ENCODE results near the gene PLXNA4.

Gene PLXNA4

DNA sequence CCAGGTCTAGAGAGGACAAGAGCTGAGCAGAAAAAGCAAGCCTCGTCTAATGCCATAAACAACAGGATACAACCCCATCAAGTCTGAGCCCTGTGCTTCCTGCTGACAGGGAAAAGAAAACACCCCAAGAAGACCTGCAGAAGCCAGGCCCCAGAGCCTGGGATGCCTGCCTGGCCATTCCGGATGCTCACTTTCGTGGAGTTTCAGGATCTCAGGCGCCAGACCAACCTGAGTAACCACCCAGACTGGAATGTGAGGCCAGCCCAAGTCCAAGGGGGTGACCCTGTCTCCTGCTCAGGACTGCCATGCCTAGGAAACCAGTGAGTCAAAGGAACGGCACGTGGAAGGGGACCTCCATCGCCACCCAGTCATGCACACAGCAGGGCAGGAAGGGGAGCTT lies 74.3 kb downstream of the PLXNA4 start:
- no peak for DNase-seq (ENCODE audit: low read depth)

DNA sequence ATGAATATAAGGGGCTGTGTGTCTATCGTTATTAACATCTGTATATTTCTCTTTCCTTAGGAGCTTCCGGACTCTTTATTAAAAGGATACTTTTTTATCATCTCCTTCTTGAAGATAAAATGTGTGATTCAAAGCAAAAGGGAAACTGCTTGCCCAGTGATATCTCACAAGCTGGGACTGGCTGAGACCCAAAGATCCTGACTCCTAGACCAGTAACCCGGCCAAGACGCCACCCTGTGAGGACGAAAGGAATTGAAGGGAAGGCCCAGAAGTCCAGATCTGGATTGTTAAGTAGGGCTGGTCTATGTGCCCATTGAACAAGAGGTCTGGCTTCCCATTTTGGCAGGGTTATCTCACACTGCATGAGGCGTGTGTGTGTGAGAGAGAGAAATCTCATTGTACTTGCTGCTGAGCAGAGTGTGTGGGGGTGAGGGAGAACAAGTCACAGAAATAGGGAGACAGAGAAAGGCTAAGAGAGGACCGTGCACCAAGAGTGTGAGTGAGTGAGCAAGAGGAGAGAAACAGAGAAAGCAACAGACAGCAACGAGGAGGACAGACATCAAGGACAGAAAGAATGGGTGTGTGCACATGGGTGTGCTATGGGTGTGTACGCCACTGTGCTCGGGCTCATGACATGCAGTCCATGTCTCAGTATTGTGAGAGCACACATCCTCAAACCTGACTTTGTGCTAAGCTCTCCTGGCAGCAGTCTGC lies 75.4 kb downstream of the PLXNA4 start:
- no peak for DNase-seq (ENCODE audit: low read depth)

DNA sequence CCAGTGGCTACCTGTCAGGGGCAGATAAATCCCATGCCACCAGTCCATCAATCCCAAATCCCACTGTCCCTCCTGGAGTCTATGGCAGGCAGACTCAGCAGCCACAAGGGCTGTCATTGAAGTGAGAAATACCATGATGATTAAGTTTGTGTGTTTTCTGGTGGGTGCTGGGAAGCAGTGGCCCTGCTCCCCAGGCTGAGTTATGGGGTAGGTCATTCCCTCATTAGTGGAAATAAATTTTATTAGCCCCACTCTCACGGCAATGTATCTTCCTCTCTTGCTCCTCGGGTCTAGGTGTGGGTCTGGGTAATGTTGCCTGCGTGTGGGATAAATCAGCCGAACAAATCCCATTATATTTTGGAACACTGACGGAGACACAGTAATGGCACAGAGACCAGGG lies 76.8 kb downstream of the PLXNA4 start:
- no peak for DNase-seq (ENCODE audit: low read depth)

DNA sequence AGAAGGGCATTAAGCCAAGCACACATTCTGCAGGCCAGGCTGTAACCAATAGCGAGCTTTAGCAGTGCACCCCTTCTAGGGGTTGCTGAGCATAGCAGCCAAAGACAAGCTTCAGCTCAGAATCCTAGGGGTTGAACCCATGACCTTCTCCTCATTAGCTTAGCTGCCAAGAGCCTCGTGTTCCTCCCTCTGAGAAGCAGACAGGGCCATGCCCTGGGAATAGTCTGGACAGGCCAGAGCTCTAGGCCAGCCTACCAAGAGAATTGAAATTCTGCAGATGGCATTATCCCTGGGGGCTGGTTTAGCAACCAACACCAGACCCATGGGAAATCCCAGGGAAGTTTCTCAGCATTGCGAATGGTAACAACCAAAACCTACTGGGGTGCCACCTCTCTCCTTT lies 77.2 kb downstream of the PLXNA4 start:
- DNase-seq (ENCODE audit: low read depth): no peak

DNA sequence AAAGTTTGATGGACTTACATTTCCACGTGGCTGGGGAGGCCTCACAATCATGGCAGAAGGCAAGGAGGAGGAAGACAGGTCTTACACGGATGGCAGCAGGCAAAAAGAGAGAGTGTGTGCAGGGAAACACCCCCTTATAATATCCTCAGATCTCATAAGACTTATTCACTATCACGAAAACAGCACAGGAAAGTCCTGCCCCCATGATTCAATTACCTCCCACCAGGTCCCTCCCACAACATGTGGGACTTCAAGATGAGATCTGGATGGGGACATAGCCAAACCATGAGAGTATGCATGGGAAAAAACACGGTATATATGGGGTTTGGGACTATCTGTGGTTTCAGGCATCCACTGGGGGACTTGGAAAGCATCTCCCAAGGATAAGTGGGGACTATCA lies 78.0 kb downstream of the PLXNA4 start:
- no peak for DNase-seq (ENCODE audit: low read depth)

DNA sequence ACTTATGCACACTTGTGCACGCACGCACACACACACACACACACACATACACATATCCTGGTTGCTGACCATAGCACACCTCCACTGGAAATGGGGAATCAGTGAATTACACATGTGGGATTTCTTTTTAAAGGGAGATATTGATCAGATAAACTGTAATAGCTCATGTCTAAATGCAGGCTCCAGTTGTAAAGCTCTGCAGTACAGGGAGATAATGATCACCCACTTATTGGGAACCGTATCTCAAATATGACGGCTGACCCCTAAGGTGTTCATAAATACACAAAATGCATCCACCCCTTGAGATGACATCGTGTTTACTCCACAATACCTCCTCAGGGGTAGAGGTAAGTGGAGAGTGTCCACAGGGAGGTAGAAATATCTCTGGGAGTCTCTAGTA lies 79.2 kb downstream of the PLXNA4 start:
- no peak for DNase-seq (ENCODE audit: low read depth)

GRCh38 chr7:132495936-132496335 lies 80.3 kb downstream of the PLXNA4 start:
- DNase-seq (ENCODE audit: low read depth): no peak

DNA sequence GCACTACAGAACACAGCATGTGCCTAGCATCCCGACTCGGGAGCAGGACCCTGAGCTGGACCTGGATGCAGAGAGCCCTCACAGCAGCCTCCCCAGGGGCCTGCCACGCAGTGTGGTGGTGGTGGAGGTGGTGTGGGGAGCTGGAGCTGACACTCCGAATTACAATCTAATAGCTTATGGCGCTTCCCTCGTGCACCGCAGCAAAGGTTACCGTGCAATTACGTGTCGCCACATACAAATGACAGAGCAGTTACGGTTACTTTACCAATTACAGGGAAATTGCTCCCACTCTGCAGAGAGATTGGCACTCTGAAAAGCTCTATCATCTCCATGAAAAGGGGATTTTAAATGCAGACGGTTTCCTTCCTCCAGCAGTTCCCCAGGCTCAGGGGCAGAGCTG lies 81.8 kb downstream of the PLXNA4 start:
- DNase-seq (ENCODE audit: low read depth): no peak

DNA sequence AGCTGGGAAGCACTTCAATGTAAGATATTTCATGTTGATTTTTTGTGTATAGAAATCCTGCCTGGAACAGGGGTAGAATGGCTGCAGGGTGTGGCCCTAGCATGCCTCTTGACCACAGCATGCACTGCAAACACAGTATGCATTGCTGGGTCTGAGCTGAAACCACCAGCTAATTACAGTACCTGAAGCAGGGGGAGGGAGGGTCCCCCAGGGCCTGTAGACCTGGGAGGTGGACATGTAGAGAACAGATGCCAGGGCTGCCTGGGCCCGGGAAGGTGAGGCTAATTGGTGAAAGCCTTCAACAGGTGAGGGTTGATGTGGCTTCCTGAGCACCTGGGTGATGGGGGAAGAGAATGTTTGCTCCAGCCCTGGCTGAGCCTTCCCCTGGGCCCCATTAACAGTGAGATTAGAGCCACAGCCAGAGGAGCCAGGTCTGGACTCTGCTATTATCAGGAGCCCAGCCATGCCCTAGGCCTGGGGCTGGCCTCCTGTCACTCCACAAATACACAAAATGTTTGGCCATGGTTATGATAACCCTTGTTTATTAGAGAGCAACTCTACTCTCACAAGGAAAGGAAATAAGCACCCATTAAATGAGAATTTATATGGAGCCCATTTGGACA lies 83.3 kb downstream of the PLXNA4 start:
- DNase-seq (ENCODE audit: low read depth): no peak

GRCh38 chr7:132491391-132491945 lies 84.8 kb downstream of the PLXNA4 start:
- no peak for DNase-seq (ENCODE audit: low read depth)

DNA sequence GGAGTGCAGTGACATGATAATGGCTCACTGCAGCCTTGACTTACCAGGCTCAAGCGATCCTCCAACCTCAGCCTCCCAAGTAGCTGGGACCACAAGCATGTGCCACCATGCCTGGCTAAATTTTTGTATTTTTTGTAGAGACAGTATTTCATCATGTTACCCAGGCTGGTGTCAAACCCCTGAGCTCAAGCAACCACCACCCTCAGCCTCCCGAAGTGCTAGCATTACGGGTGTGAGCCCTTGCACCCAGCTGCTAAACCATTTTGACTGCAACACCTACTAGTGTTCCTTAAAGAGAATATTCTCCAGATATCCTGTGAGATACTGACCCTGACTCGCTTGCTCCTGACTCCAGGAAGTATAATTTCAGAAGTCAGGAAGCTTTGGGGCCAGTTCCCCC lies 85.8 kb downstream of the PLXNA4 start:
- no peak for DNase-seq (ENCODE audit: low read depth)

GRCh38 chr7:132489776-132490237 lies 86.5 kb downstream of the PLXNA4 start:
- no peak for DNase-seq (ENCODE audit: low read depth)

- DNase-seq (ENCODE audit: low read depth): no peak
Observed at GRCh38 chr7:132488634-132489302, 87.5 kb downstream of the PLXNA4 start.

DNA sequence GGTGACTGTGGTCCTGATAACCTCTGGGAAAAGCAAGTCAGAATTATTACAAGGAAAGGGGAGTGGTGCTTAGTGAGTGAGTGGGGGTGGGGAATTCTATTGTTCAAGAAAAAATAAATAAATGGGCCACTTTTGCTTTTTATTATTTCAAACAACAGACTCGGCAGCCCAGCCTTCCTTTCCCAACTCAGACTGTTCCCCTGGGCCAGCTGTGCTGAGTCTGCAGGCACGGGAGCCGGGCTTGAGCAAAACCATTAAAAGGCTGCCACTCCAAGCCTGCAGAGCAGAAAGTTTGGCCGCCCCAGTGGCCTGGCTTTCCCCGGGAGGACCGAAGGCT lies 90.0 kb downstream of the PLXNA4 start:
- no peak for DNase-seq (ENCODE audit: low read depth)

- no peak for DNase-seq (ENCODE audit: low read depth)
Observed at GRCh38 chr7:132485600-132486273, 90.5 kb downstream of the PLXNA4 start.

- no peak for DNase-seq (ENCODE audit: low read depth)
Observed at GRCh38 chr7:132485136-132485535, 91.1 kb downstream of the PLXNA4 start.

GRCh38 chr7:132482866-132483265 lies 93.4 kb downstream of the PLXNA4 start:
- DNase-seq (ENCODE audit: low read depth): no peak

DNA sequence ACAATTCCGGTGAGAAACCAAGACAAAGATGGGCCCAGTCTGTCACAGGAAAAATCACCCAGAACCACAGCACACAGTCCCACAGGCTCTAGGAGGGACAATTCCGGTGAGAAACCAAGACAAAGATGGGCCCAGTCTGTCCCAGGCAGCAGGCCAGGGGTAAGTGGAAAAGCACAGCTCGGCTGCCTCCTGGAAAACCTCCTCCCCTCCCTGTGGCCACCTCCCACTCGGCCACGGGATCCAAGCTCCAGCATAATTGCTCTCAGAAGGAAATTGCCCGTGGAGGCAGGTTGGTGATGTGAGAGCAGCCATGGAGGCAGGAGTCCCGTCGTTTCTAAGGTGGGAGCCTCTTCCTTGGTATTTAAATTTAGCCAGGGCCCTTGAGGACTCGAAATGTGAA lies 95.7 kb downstream of the PLXNA4 start:
- DNase-seq (ENCODE audit: low read depth): no peak

GRCh38 chr7:132476541-132476940 lies 99.7 kb downstream of the PLXNA4 start:
- no peak for DNase-seq (ENCODE audit: low read depth)

DNA sequence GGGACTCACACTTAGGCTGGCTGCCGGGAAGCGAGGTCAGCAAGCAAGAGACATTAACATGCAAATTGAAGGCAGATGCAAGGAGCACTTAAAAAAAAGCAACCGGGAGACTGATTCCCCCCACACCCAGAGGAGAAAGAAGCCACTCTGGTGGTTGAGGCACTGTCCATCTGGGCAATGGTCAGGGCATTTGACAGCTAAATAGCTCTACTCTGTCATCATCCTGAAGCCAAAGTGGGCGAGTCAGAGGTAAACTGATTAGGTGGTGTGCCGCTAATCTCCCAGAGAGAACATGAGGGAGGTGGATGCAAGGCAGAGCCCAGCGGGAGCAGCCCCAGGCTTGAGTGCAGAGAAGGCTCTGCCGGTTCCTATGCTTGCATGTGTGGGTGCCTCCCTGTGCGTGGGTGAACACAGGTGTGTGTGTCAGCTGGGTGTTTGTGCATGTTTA lies 100.6 kb downstream of the PLXNA4 start:
- no peak for DNase-seq (ENCODE audit: low read depth)

GRCh38 chr7:132475037-132475668 lies 101.1 kb downstream of the PLXNA4 start:
- no peak for DNase-seq (ENCODE audit: low read depth)

Measured in activated T-cell treated with anti-CD3 and anti-CD28 coated beads for 48 hours (primary cell).